HCT116 (cell line): ENCODE measurements around the gene DCAF6. TPM values are rescaled to one million over a fixed set of nuclear protein-coding genes. Genes with fewer than 3 reads are reported as not detected.

ENCODE experiments used
- ATAC-seq: fragments of 200-7000 bp; cut with Tn5 transposase; 2 replicates; pipeline ENCODE4 v1.9.1; 2020; ENCODE audit warnings: mild to moderate bottlenecking, moderate library complexity
- BruUV-seq: library from RNA; stranded (reverse); fragments of 400-500 nt; replicated peaks from 2 replicates; lab custom pipeline; 2021; lab: Mats Ljungman, UMichigan
- CTCF ChIA-PET: fragments of 300-600 bp; sonication (Branson Sonifier 250); formaldehyde crosslinking; loops from one replicate; lab custom pipeline; 2021; ENCODE audit warnings: antibody characterized with exemption; lab: Charles Lee
- POLR2A ChIA-PET: fragments of 300-600, 350-600 bp; sonication (Branson Sonifier 250); formaldehyde crosslinking; loops from one replicate; lab custom pipeline; 2021; ENCODE audit warnings: antibody characterized with exemption; lab: Charles Lee
- RAD21 ChIA-PET, 2 experiments: fragments of 300-600 bp; sonication (Branson Sonifier 250); formaldehyde crosslinking; loops; one replicate each; lab custom pipeline; 2023; ENCODE audit warnings: low total read pairs in 2 of 2; ENCODE audit not compliant: uncharacterized antibody in 2 of 2, unreplicated experiment in 2 of 2, low non-redundant PET in 1 of 2; lab: Charles Lee
- DNase-seq: peaks from one replicate; pipeline ENCODE4 v3.0.0-alpha.2; 2010; ENCODE audit warnings: low read depth, low spot score
- H2AFZ ChIP-seq: fragments of 200-600 bp; shearing (Covaris generic), sonication (generic); 2 replicates; pipeline ENCODE4 v1.6.1; 2017; ENCODE audit warnings: low read depth, mixed run types, mixed read lengths, antibody characterized with exemption, low read length; ENCODE audit not compliant: poor library complexity, severe bottlenecking
- H3K27ac ChIP-seq: 2 replicates; pipeline ENCODE4 v1.5.1; 2012; ENCODE audit warnings: low read depth, low read length
- H3K27me3 ChIP-seq: fragments of 200-600 bp; sonication (generic); 2 replicates; pipeline ENCODE4 v1.6.1; 2016; ENCODE audit warnings: mixed run types, low read length, mixed read lengths; ENCODE audit not compliant: insufficient read depth
- H3K36me3 ChIP-seq, 2 experiments: fragments of 200-500 bp in 1 of 2; fragments of 200-600 bp in 1 of 2; sonication (Bioruptor generic) in 1 of 2; sonication (generic) in 1 of 2; 2 replicates each; pipeline versions ENCODE4 v1.5.1 to v1.6.1; 2014 to 2016; ENCODE audit warnings: low read length in 2 of 2, inconsistent platforms in 1 of 2, mixed read lengths in 1 of 2, mixed run types in 1 of 2; ENCODE audit not compliant: insufficient read depth in 2 of 2, control insufficient read depth in 1 of 2
- H3K4me1 ChIP-seq, 2 experiments: fragments of 200-600 bp in 1 of 2; sonication (generic) in 1 of 2; 2 replicates each; pipeline versions ENCODE4 v1.5.1 to v1.6.1; 2012 to 2017; ENCODE audit warnings: low read length in 2 of 2, inconsistent platforms in 1 of 2, mild to moderate bottlenecking in 1 of 2, mixed read lengths in 1 of 2, mixed run types in 1 of 2, moderate library complexity in 1 of 2; ENCODE audit not compliant: insufficient read depth in 2 of 2, control insufficient read depth in 1 of 2
- H3K4me2 ChIP-seq: fragments of 200-600 bp; sonication (generic); 2 replicates; pipeline ENCODE4 v1.6.1; 2017; ENCODE audit warnings: mixed run types, low read length, mixed read lengths
- H3K4me3 ChIP-seq, 2 experiments: fragments of 200-600 bp in 1 of 2; sonication (generic) in 1 of 2; replicated peaks in 1 of 2; 2 replicates each; pipeline ENCODE4 v1.5.1; 2011 to 2016; ENCODE audit warnings: low read length in 2 of 2, control low read depth in 1 of 2, low read depth in 1 of 2, mild to moderate bottlenecking in 1 of 2, mixed read lengths in 1 of 2, mixed run types in 1 of 2
- H3K79me2 ChIP-seq: fragments of 200-600 bp; sonication (generic); 2 replicates; pipeline ENCODE4 v1.6.1; 2017; ENCODE audit warnings: mild to moderate bottlenecking, mixed run types, low read length, moderate library complexity, mixed read lengths; ENCODE audit not compliant: insufficient read depth
- H3K9ac ChIP-seq: fragments of 200-600 bp; sonication (generic); 2 replicates; pipeline ENCODE4 v1.6.1; 2016; ENCODE audit warnings: low read length, mixed read lengths
- H3K9me2 ChIP-seq: fragments of 200-600 bp; sonication (generic), shearing (Covaris generic); 2 replicates; pipeline ENCODE4 v1.6.1; 2017; ENCODE audit warnings: mixed run types, mild to moderate bottlenecking, moderate library complexity; ENCODE audit not compliant: insufficient read depth
- H3K9me3 ChIP-seq, 2 experiments: fragments of 200-500 bp in 1 of 2; fragments of 200-600 bp in 1 of 2; sonication (Bioruptor generic) in 1 of 2; sonication (generic) in 1 of 2; 2 replicates each; pipeline ENCODE4 v1.6.1; 2014 to 2017; ENCODE audit warnings: low read length in 2 of 2, mixed read lengths in 2 of 2, inconsistent platforms in 1 of 2, low read depth in 1 of 2, mild to moderate bottlenecking in 1 of 2, mixed run types in 1 of 2, moderate library complexity in 1 of 2; ENCODE audit not compliant: control insufficient read depth in 1 of 2, insufficient read depth in 1 of 2
- H4K20me1 ChIP-seq: fragments of 200-600 bp; sonication (generic), shearing (Covaris generic); 2 replicates; pipeline ENCODE4 v1.6.1; 2017; ENCODE audit warnings: mixed run types, mild to moderate bottlenecking, moderate library complexity; ENCODE audit not compliant: insufficient read depth
- CBX3 ChIP-seq: IDR thresholded peaks from 2 replicates; pipeline ENCODE4 v1.6.1; 2012; ENCODE audit warnings: low read depth
- CEBPB ChIP-seq: IDR thresholded peaks from 2 replicates; pipeline ENCODE4 v1.6.1; 2012; ENCODE audit warnings: low read depth
- CTCF ChIP-seq, 3 experiments: fragments of 200-600 bp in 1 of 3; sonication (generic) in 1 of 3; IDR thresholded peaks in 2 of 3; conservative IDR thresholded peaks in 1 of 3; 2 replicates each; pipeline ENCODE4 v1.5.1; 2012 to 2017; ENCODE audit warnings: low read depth in 2 of 3, low read length in 2 of 3, antibody characterized with exemption in 1 of 3, borderline replicate concordance in 1 of 3, control low read depth in 1 of 3, mild to moderate bottlenecking in 1 of 3, mixed read lengths in 1 of 3, mixed run types in 1 of 3, moderate library complexity in 1 of 3; ENCODE audit not compliant: insufficient read depth in 1 of 3
- EGR1 ChIP-seq: IDR thresholded peaks from 2 replicates; pipeline ENCODE4 v1.6.1; 2012; ENCODE audit warnings: low read depth
- EZH2phosphoT487 ChIP-seq: fragments of 200-600 bp; IDR thresholded peaks from 2 replicates; pipeline ENCODE4 v1.6.1; 2018; ENCODE audit warnings: antibody characterized with exemption, borderline replicate concordance
- POLR2A ChIP-seq: IDR thresholded peaks from 2 replicates; pipeline ENCODE4 v1.7.0; 2011; ENCODE audit warnings: borderline replicate concordance; ENCODE audit not compliant: insufficient read depth, insufficient read length; ENCODE audit errors: extremely low read depth
- POLR2AphosphoS5 ChIP-seq: IDR thresholded peaks from 2 replicates; pipeline ENCODE4 v1.6.1; 2011; ENCODE audit warnings: mild to moderate bottlenecking, low read depth, low read length, moderate library complexity
- SP1 ChIP-seq: IDR thresholded peaks from 2 replicates; pipeline ENCODE4 v1.6.1; 2012; ENCODE audit warnings: low read depth
- ZFX ChIP-seq: fragments of 450-650 bp; IDR thresholded peaks from 2 replicates; pipeline ENCODE4 v1.6.1; 2017
- intact Hi-C: fragments of 100-400 bp; cut with micrococcal nuclease; formaldehyde crosslinking; loops from 2 replicates; pipeline ENCODE4 v1.10.0; 2022
- total RNA-seq: library from RNA; stranded (reverse); gene quantifications from one replicate; pipeline ENCODE4 v1.2.1, GENCODE V29; 2021; ENCODE audit not compliant: unreplicated experiment
- TF ChIP-seq, protein P1 (sequence below): IDR thresholded peaks from 2 replicates; pipeline ENCODE4 v1.6.1; 2012; ENCODE audit warnings: low read depth

DCAF6 gene
- total RNA-seq, 1 experiment from 2014 or later, result 34.2 TPM

DNA sequence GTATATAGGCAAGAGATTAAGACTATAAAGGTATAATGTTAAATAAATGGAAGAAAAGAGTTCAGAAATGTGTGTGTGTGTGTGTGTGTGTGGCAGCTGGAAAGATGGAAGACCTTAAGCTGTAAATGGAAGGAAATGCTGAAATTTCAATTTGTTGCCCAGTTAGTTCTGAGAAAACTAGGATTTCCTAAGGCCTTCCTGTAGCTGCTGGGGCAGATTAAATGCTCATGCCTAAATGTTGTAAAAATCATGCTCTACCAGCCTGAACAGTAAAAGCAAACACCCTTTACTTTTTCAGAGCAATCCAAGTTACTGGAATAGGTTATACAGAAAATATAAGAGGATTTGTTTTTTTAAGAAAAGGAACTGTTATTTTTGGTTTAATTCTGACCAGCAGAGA lies 30.8 kb upstream of the DCAF6 start (continued):
- TF ChIP-seq CTCF (IDR thresholded peaks at IDR 0.05 in 2 of 3, conservative IDR thresholded peaks at IDR 0.05 in 1 of 3; ENCODE audit: borderline replicate concordance in 1 of 3, insufficient read depth in 1 of 3, low read depth in 2 of 3, low read length in 2 of 3) (no peak), POLR2A (no peak)

DNA sequence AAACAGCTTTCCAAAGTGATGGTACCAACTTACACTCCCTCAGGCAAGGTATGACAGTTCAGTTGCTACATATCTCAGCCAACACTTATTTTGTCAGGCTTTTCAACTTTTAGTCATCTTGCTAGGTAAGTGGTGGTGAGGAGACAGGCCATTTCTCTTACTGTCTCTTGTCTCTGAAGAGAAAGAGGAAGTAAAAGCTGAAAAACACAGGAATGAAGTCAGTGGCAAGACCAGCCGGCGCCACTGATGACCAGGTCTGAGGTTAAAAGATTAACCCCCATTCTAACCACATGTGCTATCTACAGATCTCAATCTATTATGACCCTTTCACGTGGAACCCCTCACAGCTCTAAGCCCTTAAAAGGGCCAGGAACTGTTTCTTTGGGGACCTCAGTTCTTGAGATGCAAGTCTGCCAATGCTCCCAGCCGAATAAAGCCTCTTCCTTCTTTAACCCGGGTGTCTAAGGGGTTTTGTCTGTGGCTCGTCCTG lies 26.7 kb upstream of the DCAF6 start:
- Histone ChIP-seq H4K20me1 (no peaks in the 10 kb centered on the region), H3K4me2 (no peak overlapping the region), H2AFZ (no peak overlapping the region), H3K36me3 (no peaks in the 10 kb centered on the region), H3K27me3 (no peaks in the 10 kb centered on the region), H3K27ac (no peak overlapping the region), H3K4me3 (no peak overlapping the region), H3K9ac (no peak overlapping the region), H3K4me1 (no peaks in the 10 kb centered on the region), H3K9me3 (no peaks in the 10 kb centered on the region), H3K9me2 (no peaks in the 10 kb centered on the region), H3K79me2 (no peaks in the 10 kb centered on the region)
- TF ChIP-seq ZFX (no peak), EZH2phosphoT487 (no peak), EGR1 (no peak)
- intact Hi-C loops, result no loop called here
- ChIA-PET CTCF (no interaction called here), RAD21 (no interaction called here), POLR2A (no interaction called here)
- ATAC-seq (no peak), DNase-seq (no peak)
- BruUV-seq, result no TSS peak

- Histone ChIP-seq H4K20me1 (no peaks in the 10 kb centered on the region), H3K79me2 (no peaks in the 10 kb centered on the region), H3K27ac (no peak overlapping the region), H3K4me2 (no peak overlapping the region), H2AFZ (no peak overlapping the region), H3K9me3 (no peaks in the 10 kb centered on the region), H3K9me2 (no peaks in the 10 kb centered on the region), H3K27me3 (no peaks in the 10 kb centered on the region), H3K4me1 (no peaks in the 10 kb centered on the region), H3K9ac (no peak overlapping the region), H3K4me3 (no peak overlapping the region), H3K36me3 (no peaks in the 10 kb centered on the region)
- no TSS peak for BruUV-seq
- POLR2A ChIA-PET, result no interaction called here
- RAD21 ChIA-PET, result no interaction called here
- ATAC-seq, result no peak
- intact Hi-C loops, result no loop called here
- DNase-seq, result no peak
- CTCF ChIA-PET, result no interaction called here
- no peak for TF ChIP-seq CTCF (IDR thresholded peaks at IDR 0.05 in 2 of 3, conservative IDR thresholded peaks at IDR 0.05 in 1 of 3; ENCODE audit: borderline replicate concordance in 1 of 3, insufficient read depth in 1 of 3, low read depth in 2 of 3, low read length in 2 of 3)
- no peak for TF ChIP-seq EZH2phosphoT487
- TF ChIP-seq, protein P1, sequence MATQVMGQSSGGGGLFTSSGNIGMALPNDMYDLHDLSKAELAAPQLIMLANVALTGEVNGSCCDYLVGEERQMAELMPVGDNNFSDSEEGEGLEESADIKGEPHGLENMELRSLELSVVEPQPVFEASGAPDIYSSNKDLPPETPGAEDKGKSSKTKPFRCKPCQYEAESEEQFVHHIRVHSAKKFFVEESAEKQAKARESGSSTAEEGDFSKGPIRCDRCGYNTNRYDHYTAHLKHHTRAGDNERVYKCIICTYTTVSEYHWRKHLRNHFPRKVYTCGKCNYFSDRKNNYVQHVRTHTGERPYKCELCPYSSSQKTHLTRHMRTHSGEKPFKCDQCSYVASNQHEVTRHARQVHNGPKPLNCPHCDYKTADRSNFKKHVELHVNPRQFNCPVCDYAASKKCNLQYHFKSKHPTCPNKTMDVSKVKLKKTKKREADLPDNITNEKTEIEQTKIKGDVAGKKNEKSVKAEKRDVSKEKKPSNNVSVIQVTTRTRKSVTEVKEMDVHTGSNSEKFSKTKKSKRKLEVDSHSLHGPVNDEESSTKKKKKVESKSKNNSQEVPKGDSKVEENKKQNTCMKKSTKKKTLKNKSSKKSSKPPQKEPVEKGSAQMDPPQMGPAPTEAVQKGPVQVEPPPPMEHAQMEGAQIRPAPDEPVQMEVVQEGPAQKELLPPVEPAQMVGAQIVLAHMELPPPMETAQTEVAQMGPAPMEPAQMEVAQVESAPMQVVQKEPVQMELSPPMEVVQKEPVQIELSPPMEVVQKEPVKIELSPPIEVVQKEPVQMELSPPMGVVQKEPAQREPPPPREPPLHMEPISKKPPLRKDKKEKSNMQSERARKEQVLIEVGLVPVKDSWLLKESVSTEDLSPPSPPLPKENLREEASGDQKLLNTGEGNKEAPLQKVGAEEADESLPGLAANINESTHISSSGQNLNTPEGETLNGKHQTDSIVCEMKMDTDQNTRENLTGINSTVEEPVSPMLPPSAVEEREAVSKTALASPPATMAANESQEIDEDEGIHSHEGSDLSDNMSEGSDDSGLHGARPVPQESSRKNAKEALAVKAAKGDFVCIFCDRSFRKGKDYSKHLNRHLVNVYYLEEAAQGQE, result no peak
- no peak for TF ChIP-seq CEBPB
- TF ChIP-seq POLR2AphosphoS5, result no peak
- TF ChIP-seq SP1, result no peak
- TF ChIP-seq CBX3, result no peak
Measured at GRCh38 chr1:167910530-167910929, 26.0 kb upstream of the DCAF6 start.
